CD4-positive, alpha-beta T cell treated with Interleukin-15 for 1 hour (primary cell): ENCODE measurements around the gene GUCY2F.

Source experiments
- DNase-seq: peaks from one replicate; pipeline ENCODE4 v3.0.0-alpha.2; 2020

GUCY2F gene

GRCh38 chrX:109327251-109327650 lies 154.6 kb downstream of the GUCY2F start:
- DNase-seq: no peak
